Activated CD8-positive, alpha-beta memory T cell treated with anti-CD3 and anti-CD28 coated beads for 24 hours (primary cell): ENCODE data around the gene HIGD2A.
A peak's percentile ranks its signal among the peaks of the same experiment; 100 is the strongest.
"Not testable (repeated sequence)": the region's sequence is repeated elsewhere in the genome, so short reads cannot be mapped to it uniquely, and the experiment has no call there.

Experiments
- DNase-seq: peaks from one replicate; pipeline ENCODE4 v3.0.0-alpha.2; 2020

Gene HIGD2A

GRCh38 chr5:176396330-176396729 is 7.8 kb downstream of the HIGD2A start:
- no peak for DNase-seq

GRCh38 chr5:176397736-176398420 is 9.3 kb downstream of the HIGD2A start:
- DNase-seq, result no peak

GRCh38 chr5:176400382-176401156 is 12.0 kb downstream of the HIGD2A start:
- DNase-seq, result no peak

GRCh38 chr5:176401281-176402205 is 13.0 kb downstream of the HIGD2A start:
- DNase-seq, result no peak

GRCh38 chr5:176405656-176406435 is 17.3 kb downstream of the HIGD2A start:
- DNase-seq, result no peak

- DNase-seq, result no peak
Observed at GRCh38 chr5:176406436-176407052, 18.0 kb downstream of the HIGD2A start.

- DNase-seq, result no peak
Observed at GRCh38 chr5:176407456-176408251, 19.1 kb downstream of the HIGD2A start.

- not testable (repeated sequence) for DNase-seq
Observed at GRCh38 chr5:176408252-176408573, 19.7 kb downstream of the HIGD2A start.

- no peak for DNase-seq
Observed at GRCh38 chr5:176408590-176408989, 20.0 kb downstream of the HIGD2A start.

GRCh38 chr5:176409765-176410164 is 21.2 kb downstream of the HIGD2A start:
- DNase-seq, result no peak

GRCh38 chr5:176410486-176411180 is 22.1 kb downstream of the HIGD2A start:
- DNase-seq, result no peak

GRCh38 chr5:176412517-176413254 is 24.1 kb downstream of the HIGD2A start:
- no peak for DNase-seq

GRCh38 chr5:176413255-176413565 is 24.7 kb downstream of the HIGD2A start:
- DNase-seq, result no peak

GRCh38 chr5:176413709-176414191 is 25.2 kb downstream of the HIGD2A start:
- no peak for DNase-seq

GRCh38 chr5:176414704-176415103 is 26.2 kb downstream of the HIGD2A start:
- no peak for DNase-seq

GRCh38 chr5:176415240-176415951 is 26.8 kb downstream of the HIGD2A start:
- no peak for DNase-seq

GRCh38 chr5:176415952-176416924 is 27.7 kb downstream of the HIGD2A start, which contains the start of gene CLTB:
Gene CLTB (minus strand): TSS chr5:176416539. CDS start chr5:176416363, 176 bp downstream.
- DNase-seq, result peak; percentile 96

GRCh38 chr5:176416965-176417364 is 28.4 kb downstream of the HIGD2A start:
- DNase-seq, result no peak
